RKO (cell line): ENCODE measurements around the gene ARHGAP22.

Experiments
- DNase-seq: peaks from one replicate; pipeline ENCODE4 v3.0.0-alpha.2; 2016; ENCODE audit warnings: low spot score

ARHGAP22 gene

DNA sequence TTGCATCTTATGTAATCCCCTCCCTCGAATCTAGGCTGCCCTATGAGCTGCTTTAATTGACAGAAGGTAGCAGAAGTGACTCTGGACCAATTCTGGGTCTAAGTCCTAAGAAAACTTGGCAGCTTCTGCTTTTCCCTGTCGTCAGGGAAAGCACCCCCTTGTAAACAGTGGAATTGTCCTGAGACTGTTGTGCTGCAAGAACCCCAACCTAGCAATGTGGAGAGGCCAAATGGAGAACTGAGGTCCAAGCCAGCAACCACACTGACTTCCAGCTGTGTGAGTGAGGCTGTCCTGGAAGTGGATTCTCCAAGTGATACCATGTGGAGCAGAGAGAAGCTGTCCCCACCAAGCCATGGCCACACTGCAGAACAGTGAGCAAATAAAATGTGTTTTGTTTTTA, 75.5 kb downstream of the ARHGAP22 start:
- no peak for DNase-seq

DNA sequence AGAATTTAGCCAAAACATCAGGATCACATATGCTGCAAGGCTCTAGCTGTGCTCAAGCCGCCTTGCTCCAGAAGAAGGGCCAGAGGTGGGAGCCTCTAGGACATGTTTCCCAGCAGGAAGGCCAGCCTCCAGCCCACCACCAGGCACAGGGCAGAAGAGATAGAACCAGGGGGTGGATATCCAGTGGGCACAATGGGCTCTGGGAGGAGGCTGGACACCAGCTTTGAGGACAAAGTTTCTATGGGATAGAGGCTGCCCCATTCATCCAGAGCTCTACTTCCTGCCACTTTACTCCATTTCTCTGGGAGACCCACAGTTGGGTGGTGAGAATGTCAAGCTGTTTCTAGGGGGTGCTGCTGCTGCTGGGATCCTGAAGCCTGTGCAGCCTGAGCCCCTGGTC, 77.1 kb downstream of the ARHGAP22 start:
- DNase-seq, result no peak

DNA sequence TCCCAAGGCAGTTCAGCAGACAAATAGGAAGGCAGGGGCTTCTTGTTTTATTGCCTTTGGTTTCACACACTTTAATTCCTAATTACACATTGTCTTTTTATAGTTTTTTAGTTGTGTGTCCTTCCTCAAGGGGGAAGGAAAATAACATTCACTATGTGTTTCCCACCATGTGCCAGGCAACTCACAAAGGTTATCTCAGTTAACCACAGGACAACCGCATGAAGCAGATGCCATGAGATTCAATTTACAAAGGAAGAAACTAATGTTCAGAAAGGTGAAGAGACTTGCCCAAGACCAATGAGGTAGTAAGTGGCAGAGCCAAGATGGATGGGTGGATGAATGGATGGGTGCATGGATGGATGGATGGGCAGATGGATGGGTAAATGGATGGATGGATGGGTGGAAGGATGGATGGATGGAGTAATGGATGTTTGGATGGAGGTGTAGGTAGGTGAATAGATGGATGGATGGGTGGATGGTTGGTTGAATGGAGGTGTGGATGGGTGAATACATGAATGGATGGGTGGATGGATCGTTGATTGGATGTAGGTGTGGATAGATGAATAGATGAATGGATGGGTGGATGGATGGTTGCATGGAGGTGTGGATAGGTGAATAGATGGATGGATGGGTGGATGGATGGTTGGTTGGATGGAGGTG, 77.9 kb downstream of the ARHGAP22 start:
- DNase-seq, result no peak

DNA sequence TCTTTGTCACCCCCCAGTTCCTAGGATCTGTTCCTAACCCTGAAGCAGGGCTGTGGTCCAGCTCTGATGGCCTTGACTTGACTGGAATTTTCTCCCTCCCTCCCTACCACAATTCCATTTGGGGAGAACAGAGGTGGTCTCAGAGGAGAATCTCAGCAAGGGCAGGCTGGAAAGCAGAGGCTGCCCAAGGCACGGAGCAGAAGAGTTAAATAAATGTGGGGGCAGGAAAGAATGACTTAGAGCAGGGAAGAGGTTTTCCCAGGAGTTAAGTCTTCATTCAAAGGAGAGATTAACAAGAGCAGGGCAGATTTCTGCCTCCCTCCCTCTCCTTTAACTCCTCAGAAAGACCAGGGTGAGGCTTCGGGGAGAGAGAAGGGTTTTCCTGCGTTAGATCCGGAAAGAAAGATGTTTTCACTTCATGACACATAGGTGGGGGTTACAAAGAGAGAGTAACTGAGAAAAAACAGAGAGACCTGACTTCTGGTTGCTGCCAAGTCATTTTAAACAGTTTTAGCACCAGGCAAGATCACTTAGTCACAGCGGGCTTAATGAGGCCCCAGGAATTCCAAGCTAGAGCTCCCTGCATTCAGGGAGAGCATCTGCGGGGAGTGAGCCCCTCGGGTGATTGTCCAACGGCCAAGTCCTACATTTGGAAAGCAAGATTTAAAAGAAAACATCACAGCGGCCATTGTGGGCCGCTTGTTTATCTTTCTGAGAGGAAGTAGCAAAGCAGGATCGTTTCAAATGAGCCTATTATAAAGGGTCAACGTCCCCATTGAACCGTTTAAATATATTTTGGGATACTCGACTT, 78.7 kb downstream of the ARHGAP22 start:
- no peak for DNase-seq

DNA sequence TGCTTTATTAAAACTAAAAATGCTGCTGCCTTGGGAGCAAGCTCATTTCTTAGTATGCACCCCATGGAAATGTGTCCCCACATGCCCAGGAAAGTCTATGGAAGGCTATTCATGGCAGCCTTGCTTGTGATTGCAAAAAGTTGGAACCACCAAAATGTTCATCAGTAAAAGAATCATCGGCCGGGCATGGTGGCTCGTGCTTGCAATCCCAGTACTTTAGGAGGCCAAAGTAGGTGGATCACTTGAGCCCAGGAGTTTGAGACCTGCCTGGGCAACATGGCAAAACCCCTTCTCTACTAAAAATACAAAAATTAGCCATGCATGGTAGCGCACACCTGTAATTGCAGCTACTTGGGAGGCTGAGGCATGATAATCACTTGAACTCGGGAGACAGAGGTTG, 79.8 kb downstream of the ARHGAP22 start:
- DNase-seq, result no peak

DNA sequence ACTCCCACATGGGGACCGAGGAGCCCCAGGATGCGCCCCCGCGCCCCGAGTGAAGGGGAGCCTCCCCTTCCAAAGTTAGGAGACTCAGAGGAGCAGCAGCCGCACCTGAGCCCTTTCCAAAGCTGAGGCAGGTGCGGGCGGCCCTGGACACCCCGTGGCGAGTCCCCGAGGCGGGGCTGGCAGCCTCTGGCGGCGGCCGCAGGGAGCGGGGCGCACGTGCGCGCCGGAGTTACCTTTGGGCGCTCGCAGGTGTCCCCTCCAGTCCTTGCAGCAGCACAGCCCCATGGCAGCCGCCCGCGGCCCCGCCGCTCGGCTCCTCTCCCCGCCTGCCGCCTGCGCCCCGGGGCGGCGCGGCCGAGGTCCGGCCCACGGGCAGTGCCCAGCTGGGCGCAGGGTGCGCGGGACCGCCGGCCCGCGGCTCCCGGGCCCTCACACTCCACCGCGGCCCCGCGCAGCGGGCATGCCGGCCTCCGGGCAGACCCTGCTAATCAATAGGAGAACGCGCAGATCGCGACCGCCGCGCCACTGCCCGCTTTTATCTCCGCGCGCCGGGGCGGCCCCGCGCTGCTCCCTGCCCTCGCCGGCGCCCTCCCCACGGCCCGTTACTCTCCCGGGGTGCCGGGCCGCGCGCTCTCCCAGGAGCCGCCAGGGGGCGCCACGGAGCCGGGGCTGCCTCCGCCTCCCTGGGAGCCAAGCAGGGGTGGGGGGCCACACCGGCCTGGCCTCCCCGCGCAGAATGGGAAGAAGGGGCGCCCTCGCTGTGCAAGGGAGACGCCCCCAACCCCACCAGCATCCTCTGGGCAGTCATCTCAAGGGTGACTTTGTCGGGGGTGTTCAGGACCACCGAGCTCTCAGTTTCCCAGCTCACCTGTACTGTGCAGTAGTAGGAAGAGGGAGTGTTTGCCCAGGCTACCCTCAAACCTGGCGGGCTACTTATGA, 80.8 kb downstream of the ARHGAP22 start:
- no peak for DNase-seq

DNA sequence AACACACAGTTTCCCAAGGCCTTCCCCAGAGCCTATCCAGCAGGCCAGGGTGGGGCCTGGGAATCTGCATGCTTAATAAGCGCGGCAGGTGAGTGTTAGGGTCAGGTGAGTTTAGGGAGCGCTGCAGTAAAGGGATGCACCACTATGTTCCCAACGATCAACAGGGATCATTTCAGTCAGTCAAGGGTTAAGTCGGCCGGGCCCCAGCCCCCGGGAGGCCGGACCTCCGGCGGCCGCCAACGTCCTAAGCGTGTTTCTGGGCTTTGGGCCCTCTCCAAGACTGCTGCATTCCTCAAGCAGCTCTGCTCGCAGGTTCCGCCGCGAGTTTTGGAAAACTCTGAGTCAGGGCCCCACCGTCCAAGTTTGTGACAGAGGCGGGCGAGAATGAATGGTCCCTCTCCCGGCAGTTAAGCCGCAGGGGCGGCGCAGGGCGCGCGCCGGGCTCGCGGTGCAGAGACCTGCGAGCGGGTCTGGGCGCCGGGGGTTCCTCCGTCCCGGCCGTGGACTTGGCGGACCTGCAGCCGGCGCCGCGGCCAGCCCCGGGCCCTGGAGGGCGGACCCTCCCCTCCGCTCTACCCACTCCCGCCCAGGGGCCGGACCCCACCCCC, 81.6 kb downstream of the ARHGAP22 start:
- DNase-seq, result no peak

DNA sequence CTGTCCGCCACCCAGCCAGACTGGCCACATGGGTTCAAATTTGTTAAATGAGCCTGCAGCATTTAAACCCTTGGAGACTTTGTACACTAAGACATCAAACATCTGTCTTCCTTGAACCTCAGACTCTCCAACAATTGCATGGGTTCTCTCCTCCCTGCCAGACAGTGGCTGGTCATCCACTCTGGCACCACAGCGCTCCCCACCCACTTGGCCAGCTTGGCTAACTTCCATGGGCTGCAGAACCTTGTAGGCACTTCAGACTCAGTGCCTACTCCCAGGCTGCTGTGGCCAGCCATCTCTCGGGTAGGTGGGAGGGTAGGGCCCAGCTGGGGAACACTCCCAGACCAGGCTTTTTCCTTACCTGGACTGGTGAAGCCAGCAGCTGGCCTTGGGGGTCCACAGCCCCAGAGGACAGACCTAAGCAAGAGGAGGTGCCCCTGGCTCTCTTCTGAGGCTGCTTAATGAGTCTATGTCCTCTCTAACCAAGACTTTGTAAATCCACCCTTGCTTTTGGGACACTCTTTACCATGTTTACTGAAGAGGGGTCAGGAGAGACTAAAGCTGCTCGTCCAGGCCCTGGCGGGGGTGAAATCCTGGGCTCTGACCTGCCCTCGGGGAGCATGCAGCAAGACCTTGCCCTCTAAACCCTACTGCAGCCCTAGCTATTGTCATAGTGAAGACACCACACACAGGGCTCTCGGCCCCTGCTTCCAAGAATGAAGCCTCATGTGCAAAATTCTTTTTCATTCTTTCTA, 82.7 kb downstream of the ARHGAP22 start:
- no peak for DNase-seq

DNA sequence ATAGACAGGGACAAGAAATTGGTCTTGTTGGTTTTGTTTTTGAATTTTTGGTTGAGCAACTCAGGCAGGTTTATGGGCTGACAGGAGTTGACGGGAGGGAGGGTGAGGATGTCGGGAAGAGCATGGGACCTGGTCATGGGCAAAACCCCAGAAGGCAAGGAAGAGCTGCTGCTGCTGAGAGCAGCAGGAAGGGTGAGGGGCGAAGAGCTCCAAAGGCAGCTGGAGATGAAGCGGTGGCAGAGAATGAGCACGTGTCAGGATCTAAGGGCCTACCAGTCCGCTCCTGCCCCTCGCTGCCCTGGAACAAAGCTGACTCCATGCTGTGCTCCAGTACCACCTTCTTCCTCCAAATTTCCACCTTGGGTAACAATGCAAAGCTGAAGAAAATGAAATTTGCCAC, 84.3 kb downstream of the ARHGAP22 start:
- DNase-seq, result no peak

DNA sequence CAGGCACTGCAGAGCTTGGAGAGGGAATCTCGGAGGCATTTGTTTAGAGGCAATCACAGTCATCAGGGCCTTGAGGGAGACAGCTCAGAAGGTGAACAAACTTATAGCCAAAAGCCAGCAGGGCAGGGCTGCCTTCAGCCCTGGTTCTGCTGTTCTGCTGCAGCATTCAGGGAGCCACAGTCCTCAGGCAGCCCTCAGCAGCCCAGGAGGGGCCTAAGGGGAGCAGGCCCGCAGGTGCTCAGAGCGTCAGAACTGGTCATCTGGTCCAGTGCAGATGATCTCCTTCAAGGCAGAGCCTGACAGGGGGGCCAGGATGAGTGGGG, 84.7 kb downstream of the ARHGAP22 start:
- no peak for DNase-seq

DNA sequence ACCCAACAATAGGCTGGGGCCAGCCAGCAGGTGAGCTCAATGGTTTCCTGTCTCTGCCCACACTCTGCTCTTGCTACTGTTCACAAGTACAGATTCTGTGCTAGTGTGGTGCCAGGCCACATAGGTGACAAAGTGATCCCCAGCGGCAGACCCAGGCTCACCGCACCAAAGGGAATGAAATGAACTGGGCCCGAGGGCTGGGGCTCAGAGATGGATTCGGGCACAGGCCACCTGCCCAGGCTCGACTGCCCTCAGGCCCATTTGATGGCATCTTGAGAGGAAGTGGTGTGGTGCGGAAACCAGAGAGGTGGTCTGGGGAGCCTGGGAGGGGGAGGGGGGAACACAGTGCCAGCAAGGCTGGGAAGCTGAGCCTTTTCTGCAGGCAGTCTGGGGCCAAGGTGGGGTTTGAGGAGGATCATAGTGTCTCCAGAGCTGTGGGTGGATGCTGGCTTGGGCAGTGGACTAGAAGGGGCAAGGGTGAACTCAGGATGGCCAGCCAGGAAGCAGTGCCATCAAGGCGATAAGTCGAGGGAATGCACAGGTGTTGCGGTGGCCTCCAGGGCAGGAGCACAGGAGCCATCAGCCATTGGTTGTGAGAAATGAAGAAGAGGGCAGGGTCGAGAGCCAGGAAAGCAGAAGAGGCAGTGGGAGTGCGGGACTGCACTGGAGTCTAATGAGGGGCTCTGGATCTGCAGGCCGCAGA, 85.2 kb downstream of the ARHGAP22 start:
- DNase-seq, result no peak

DNA sequence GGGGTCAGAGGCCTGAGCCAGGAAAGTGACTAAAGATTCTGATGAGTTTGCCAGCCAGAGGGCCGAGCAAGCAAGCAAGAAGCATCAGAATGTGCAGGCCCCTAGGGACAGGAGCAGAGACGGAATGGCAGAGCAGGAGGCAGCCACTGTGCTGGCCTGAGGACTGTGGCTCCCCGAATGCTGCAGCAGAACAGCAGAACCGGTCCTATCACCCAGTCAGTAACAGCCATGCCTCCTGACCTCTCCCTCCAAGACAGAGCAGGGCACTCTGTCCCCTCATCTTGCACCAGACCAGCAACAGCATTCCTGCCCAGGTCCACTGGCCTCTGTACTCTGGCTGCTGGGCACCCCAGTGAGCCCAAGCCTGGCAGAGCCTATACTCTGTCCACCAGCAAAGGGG, 85.9 kb downstream of the ARHGAP22 start:
- no peak for DNase-seq

DNA sequence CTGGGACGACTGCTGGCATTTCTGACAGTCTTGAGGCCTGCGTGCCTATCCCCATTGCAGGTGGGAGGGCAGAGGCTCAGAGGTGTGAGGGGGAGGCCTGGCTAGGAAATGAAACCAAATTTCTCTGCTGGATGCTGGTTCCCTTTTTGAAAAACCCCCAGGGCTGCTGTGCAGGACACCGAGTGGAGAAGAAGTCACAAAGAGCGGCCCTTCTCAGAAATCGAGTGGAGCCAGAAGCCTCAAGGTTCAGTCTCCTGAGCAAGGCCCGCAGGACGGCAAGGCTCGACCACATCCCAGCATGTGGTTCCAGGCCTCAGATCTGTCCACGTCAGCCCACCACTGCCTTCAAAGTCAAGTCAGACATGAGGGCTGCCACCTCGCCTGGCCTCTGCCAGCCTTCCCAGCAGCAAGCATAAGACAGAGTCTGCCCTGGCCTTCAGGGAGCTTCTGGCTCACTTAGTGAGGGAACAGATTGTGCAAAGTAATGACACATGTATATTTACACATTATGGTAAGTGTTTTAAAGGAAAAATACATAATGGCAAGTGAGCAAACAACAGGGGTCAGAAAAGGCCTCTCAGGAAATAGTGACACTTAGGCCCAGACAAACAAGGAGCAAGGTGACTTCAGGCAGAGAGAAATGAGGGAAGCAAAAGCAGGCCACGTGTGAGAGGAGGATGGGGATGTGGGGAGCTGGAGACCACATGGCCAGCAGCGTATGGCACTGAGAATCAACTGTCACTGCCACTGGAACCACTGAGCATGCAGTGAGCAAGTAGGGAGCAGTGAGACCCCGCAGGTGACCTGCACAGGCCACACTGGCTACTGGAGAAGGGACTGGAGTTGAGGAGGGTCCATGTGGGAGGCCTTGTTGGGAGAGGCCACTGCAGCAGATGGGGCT, 86.7 kb downstream of the ARHGAP22 start:
- no peak for DNase-seq

DNA sequence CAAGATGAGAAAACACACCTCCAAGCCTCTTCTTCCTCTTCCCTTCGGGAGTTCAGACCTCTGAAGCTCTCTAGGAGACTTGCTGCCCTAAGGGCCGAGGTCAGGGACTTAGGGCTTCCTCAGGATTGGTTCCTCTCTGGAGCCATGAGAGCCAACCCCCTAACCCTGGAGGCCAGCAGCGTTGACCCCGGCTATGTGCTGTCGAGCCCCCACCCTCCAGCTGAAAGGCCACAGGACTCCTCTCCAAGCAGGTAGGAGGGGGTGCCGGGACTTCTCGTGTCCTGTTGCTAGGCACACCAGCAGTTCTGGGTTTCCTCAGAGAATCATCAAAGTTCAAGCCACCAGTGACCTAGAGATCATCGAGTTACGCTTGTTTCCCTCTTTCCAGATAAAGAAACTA, 87.4 kb downstream of the ARHGAP22 start:
- no peak for DNase-seq

DNA sequence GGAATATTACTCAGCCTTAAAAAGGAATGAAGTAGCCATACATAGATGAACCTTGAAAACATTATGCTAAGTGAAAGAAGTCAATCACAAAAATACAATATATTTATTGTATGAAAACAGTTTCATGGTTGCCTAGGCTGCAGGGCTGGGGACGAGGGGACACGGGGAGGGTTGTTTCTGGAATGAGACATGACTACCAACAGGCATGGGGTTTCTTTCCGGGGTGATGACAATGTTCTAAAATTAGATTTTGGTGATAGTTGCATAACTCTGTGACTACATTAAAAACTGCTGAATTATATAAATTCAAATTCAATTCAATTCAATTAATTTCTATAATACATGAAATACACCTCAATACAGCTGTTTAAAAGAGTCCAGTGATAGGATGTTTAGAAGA, 88.0 kb downstream of the ARHGAP22 start:
- DNase-seq, result no peak

DNA sequence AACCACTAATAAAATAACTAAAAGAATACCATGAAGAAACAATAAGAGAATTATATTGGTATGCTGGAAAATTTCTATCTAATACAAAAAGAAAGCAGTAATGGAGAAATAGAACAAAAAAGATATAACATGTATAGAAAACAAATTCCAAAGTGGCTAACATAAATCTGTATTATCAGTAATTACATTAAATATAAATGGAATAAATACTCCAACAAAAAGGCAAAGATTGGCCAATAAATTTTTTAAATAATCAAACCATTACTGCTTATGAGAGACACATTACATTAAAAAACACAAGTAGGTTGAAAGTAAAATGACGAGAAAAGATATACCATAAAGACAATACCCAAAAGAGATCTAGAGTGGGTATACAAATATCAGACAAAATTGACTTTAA, 90.0 kb downstream of the ARHGAP22 start:
- DNase-seq, result no peak

DNA sequence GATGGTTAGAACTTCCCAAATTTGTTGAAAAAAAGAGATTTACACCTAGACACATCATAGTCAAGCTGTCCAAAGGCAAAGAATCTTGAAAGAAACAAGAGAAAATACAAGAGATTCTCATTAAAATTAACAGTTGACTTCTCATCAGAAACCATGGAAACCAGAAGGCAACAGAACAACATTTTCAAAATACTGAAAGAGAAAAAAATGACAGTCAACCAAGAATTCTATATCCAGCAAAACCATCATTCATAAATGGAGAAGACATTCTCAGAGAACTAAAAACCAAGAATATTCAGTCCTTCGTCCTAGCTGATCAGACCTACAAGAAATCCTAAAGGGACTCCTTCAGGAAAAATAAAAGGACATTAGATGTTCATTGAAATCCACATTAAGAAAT, 90.6 kb downstream of the ARHGAP22 start:
- no peak for DNase-seq

DNA sequence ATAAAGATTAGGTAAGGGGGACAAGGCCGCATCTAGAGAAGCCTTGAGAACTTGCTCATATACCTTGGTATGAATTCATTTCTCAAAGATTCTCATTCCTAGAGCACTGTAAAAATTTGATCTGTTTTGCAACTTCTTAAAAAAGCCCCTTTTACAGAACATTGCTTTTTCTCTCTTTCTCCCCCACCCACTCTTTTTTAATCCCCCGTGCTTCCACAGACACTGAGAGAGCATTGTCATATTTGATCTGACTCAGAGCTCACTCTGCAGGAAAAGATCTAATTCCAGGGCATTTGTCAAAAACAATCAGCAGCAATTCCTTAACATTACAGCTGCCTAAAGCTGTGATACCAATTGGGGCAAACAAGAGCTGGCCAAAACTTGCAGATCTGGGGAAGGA, 92.0 kb downstream of the ARHGAP22 start:
- no peak for DNase-seq

DNA sequence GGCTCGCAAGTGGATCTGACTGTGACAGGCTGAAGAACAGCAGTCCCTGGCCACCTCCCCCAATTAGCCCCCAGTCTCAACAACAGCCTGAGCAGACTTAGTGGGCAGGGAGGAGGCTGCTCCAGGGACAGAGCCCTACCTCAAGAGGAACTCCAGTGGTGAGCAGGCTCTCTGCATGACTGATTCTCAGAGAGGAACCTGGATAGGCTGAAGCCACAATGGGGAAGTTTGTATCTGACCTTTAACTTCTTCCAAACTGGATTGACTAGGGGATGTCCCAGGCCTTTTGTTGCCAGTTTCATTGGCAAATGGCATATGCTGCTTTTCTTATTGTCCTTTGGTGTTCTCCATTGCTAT, 93.0 kb downstream of the ARHGAP22 start:
- DNase-seq, result no peak
